IMR-90 (cell line): ENCODE results near the gene SP140. TPM values are rescaled to one million over a fixed set of nuclear protein-coding genes. Genes with fewer than 3 reads are reported as not detected.

Experiments used
- polyA plus RNA-seq, 3 experiments: library from polyadenylated mRNA; depleted of rRNA; stranded (reverse); fragments of >200 nt; gene quantifications; 2 replicates each; pipeline ENCODE4 v1.2.3, GENCODE V29; 2012; ENCODE audit warnings: low replicate concordance in 1 of 3
- total RNA-seq: library from RNA; depleted of rRNA; stranded (reverse); fragments of >200 nt; gene quantifications from 2 replicates; pipeline ENCODE4 v1.2.3, GENCODE V29; 2012; rRNA removed

The SP140 gene
- total and polyA plus RNA-seq, 2 of the 4 experiments (the other 2 are of a cell fraction) = 1.4 TPM

Other genes with a start within 250 kb of the SP140 start
- 0.56 and 0.90 TPM in 2 replicates for gene SLC16A14, start 156.8 kb upstream of the SP140 start, total RNA-seq
- gene SLC16A14, start 156.8 kb upstream of the SP140 start, polyA plus RNA-seq (2012; rRNA removed) = 0.49 and 0.79 TPM in 2 replicates
- gene SP110, start 5.8 kb upstream of the SP140 start, total RNA-seq = 9.3 and 11.1 TPM in 2 replicates
- 9.0 and 10.2 TPM in 2 replicates for gene SP110, start 5.8 kb upstream of the SP140 start, polyA plus RNA-seq (2012; rRNA removed)
- gene SP140L, start 101.5 kb downstream of the SP140 start, total RNA-seq = 5.4 and 9.2 TPM in 2 replicates
- 9.5 and 11.2 TPM in 2 replicates for gene SP140L, start 101.5 kb downstream of the SP140 start, polyA plus RNA-seq (2012; rRNA removed)
- 69.0 and 82.5 TPM in 2 replicates for gene SP100, start 190.5 kb downstream of the SP140 start, total RNA-seq
- 42.5 and 50.6 TPM in 2 replicates for gene SP100, start 190.5 kb downstream of the SP140 start, polyA plus RNA-seq (2012; rRNA removed)